ENCODE measurements around the gene ACAP2. TPM values are rescaled to one million over a fixed set of nuclear protein-coding genes. Genes with fewer than 3 reads are reported as not detected.

Gene ACAP2
- total RNA-seq, 1 donor, result 143 TPM

GRCh38 chr3:195226900-195227447, 215.8 kb downstream of the ACAP2 start:
- no peaks in the 10 kb centered on the region for H3K9me3 ChIP-seq (ENCODE audit: low read depth, low read length)
- no peaks in the 10 kb centered on the region for H3K4me1 ChIP-seq (ENCODE audit: insufficient read depth, low read length)
- no peak overlapping the region for H3K4me3 ChIP-seq (ENCODE audit: low read length)
- H3K27me3 ChIP-seq (ENCODE audit: insufficient read depth, low read length), result no peaks in the 10 kb centered on the region

GRCh38 chr3:195226445-195226844, 216.4 kb downstream of the ACAP2 start:
- Histone ChIP-seq H3K9me3 (ENCODE audit: low read depth, low read length) (no peaks in the 10 kb centered on the region), H3K27me3 (ENCODE audit: insufficient read depth, low read length) (no peaks in the 10 kb centered on the region), H3K4me3 (ENCODE audit: low read length) (no peak overlapping the region), H3K4me1 (ENCODE audit: insufficient read depth, low read length) (no peaks in the 10 kb centered on the region)

GRCh38 chr3:195224980-195225580, 217.7 kb downstream of the ACAP2 start:
- Histone ChIP-seq H3K27me3 (ENCODE audit: insufficient read depth, low read length) (no peaks in the 10 kb centered on the region), H3K9me3 (ENCODE audit: low read depth, low read length) (no peaks in the 10 kb centered on the region), H3K4me3 (ENCODE audit: low read length) (no peak overlapping the region), H3K4me1 (ENCODE audit: insufficient read depth, low read length) (no peaks in the 10 kb centered on the region)

Other genes starting within 250 kb of the ACAP2 start
- 9.0 TPM for gene XXYLT1, start 171.9 kb downstream of the ACAP2 start, total RNA-seq
- 365 TPM for gene PPP1R2, start 100.3 kb upstream of the ACAP2 start, total RNA-seq
- not detected for gene APOD, start 140.9 kb upstream of the ACAP2 start, total RNA-seq

All from mononuclear cell (primary cell).